SH-SY5Y (cell line): ENCODE results near the gene CNOT4.

Experiments used
- GATA2 ChIP-seq: IDR thresholded peaks from 2 replicates; pipeline ENCODE4 v1.6.1; 2011; ENCODE audit warnings: mild to moderate bottlenecking, low read depth, low read length
- GATA3 ChIP-seq: IDR thresholded peaks from 2 replicates; pipeline ENCODE4 v1.6.1; 2011; ENCODE audit warnings: low read depth, mild to moderate bottlenecking, low read length, moderate library complexity

CNOT4 gene

DNA sequence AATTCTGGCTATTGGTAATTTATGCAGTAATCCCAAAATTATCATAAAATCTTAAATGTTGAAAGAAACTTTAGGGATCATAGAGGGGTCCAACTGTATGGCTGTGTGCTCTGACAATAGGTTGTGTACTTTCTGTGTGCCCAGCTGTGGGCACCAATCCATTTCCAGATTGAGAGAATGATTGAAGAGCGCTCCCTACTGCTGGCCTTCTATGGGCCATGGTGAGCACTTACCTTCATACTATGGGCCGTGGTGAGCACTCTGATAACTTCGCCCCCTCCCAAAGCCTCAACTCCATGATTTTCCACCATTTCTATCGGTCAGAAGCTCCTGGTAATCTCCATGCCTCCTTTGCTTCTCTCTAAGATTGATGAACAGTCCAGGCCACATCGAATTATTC, 157.6 kb downstream of the CNOT4 start:
- TF ChIP-seq GATA3: no peak
- TF ChIP-seq GATA2: no peak

DNA sequence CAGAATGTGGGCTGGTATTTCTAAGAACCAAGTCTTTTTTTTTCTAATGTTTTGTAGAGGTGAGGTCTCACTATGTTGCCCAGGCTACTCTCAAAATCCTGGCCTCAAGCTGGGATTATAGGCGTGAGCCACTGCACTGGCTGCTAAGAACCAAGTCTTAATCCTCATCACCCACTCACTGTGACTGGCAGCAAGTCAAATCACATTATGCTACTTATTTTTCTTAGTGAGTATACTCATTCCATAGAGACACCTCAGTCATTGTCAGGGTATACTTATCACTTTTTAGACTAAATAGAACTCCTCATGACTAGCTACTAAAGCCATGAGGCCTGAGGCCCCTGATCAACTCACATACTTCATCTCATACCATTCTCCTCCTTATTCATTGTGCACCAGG, 160.2 kb downstream of the CNOT4 start:
- TF ChIP-seq GATA2 (no peak), GATA3 (no peak)

DNA sequence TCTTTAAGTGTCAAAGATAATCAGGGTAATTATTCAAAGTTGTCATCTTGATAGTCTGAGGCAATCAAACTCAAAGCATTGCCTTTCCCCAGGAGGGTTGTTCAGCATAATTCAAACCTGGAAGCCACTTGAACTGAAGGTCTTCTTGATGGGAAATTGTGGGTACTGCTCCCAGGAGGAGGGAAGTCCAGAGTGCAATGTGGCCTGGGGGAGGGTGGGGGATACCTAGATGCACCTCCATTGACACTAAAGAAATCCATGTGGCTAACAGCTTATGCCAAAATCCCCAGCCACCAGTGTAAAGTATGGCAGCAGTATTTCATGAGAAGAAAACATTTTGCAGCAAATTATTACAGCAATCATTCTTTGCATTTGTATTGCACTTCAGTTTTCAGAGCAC, 161.4 kb downstream of the CNOT4 start:
- TF ChIP-seq GATA2: no peak
- TF ChIP-seq GATA3: no peak

DNA sequence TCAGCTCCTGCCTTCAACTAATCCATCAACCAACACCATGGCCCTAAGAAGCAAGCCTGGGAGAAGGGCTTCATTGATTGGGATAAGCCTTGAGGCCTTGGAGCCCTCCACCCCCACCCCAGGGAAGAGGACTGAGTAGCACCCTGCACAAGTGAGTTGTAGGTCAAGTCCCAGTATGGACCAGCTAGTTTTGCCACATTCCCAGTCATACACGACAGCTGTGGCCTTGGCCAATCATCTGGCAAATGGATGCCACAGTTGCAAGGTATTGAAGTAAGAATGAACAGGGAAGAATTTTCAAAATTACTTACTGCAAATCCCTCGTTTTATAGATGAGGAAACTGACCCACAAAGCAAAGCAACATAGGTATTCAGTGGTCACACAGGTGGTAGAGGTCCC, 166.5 kb downstream of the CNOT4 start:
- no peak for TF ChIP-seq GATA3
- no peak for TF ChIP-seq GATA2

DNA sequence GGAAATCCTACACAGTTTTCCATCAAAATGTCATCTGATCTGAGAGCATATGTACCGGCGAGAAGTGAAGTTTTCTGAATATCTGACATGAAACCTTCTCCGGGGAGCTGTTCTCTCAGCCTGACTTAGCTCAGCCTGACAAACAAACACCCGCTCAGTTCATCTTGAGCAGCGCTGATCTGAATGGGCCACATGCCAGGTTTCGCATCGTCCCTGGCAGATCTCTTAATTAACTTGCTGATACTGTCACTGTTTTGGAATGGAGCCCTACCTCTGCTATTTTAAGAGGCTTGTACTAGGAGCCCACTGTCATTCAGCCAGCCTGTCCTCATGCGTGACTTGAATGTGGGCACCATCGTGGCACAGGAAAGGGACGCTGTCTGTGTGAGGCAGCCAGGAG, 167.0 kb downstream of the CNOT4 start:
- TF ChIP-seq GATA2 (peak; percentile 79), GATA3 (no peak)

DNA sequence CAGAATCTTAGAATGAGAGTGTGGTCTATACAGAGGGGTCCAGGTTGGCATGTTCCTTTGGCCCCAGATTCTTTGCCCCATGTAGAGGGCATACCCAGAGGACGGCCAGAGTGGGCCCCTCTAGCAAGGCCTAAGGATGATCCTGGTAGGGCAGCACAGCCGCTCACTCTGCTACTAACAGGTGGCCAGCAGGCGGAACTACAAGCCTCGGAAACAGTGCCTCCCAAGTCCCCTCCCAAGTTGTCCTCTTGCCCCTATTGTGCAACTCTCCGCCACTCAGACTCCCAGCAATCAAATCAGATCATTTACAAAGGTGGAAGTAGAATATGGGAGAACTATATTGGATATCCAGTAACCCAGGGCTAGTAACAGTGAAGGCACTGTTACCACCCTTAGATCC, 168.9 kb downstream of the CNOT4 start:
- TF ChIP-seq GATA2 (no peak), GATA3 (no peak)

DNA sequence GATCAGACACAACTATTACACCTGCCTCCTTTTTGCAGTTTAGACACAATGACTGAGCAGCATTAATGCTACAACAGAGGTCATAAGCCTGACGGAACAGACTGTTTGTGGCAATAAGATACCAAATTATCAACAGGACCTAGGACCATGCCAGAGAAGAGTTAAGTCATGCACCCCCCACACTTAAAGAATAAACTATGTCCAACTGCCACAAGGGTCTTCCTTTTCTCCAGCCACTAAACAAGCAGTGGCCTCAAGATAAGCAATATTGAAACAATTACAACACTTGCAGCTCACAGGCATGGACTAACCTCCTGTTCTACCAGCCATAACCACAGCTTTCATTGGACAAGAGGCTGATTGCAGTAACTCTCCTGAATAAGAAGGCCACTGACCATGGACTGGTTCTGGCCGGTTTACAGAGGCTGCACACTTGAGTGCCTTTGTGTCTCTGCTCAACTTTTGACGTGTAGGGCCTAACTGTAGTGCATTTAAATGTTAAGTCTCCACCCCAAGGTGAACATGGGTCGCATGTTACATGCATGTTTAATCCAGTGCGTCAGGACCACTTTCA, 171.8 kb downstream of the CNOT4 start:
- no peak for TF ChIP-seq GATA3
- no peak for TF ChIP-seq GATA2

DNA sequence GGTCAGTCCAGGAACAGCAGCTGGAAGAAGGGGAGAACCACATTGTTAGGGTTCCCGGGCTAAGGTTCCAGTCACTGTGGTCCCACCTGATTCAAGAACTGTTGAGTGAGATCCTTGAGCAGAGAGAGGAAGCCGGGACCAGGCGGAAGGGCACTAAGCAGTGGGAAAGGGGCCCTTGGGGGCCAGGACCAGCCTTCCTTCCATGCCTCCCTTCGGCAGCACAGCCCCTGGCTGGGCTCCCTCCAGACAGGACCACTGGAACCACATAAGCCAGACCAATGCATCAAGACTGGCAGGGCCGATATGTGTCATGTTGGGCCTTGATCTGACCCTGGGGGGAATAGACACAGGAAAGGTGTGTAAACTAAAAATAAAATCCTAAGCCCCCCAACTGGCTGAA, 172.4 kb downstream of the CNOT4 start:
- no peak for TF ChIP-seq GATA2
- no peak for TF ChIP-seq GATA3

DNA sequence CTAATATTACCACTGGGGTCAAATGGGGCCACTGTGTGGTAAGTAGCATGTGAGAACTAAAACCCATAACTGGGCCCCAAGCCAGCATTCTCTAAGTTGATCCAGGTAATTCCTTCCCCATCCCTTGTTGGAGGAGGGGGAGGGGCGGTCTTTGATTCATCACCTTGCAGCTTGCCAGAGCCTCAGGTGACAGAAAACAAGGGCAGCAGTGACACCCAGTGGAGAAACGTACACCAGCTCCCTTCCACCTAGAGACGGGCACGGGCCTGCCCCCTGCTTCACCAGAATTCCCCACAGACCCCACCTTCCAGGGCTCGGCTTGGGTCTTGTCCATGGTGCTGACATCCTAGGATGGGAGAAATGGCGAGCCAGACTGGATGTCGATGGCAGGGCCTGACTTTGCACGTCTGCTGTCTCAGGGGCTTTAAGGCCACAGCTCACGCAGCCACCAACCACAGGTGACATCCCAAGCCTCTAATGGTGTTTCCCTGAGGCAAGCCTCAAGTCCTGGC, 174.2 kb downstream of the CNOT4 start:
- TF ChIP-seq GATA2 (no peak), GATA3 (no peak)

DNA sequence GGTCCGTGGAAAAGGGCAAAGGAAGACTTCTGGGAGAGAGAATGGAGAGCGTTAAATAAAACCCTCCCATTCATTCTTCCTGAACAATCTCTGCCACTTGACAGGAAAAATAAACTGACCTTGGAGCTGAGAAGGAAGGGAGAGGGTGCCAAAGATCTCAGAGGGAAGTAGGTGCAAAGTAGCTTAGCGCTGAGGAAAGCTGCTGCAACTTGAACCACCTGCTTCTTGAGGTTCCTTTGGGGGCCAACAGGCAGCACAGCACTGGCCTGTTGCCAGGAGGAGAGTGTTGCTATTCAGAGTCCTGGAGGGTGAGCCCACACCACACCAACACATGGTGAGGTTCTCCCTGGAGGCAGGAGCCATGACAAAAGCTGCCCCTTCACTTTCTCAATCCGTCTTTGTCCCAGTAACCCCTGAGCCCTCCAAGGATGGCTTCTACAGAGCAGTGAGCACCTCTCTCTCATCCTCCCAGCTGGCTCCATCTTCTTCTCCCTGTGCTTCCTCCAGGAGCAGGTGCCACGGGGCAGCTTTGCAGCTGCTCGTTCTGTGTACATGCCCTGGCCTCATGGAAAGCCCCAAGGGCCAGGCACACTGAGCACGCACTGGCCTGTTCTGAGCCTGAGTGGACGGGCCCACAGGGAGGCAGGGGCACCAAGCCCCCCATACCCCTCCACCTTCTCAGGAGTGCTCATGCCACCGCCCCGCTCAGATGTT, 174.9 kb downstream of the CNOT4 start:
- TF ChIP-seq GATA2 (no peak), GATA3 (no peak)

DNA sequence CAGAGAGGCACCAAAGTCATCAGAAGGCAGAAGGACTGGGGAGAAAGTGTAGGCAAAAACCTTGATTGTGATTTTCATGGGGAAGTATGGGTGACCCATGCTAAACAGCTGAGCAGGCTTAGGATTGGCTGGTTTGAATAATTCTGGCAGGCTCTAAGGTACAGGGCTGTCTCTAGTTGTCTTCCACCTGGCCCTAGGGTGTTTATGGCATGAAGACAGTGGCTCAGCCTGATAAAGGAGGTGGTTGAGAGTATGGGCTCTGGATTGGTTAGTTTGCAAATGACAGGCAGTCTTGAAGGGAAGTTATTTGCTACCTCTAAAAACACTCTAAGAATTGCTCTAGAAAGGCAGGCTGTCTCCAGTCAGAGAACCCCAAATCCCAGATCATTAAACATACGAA, 176.0 kb downstream of the CNOT4 start:
- TF ChIP-seq GATA3: no peak
- TF ChIP-seq GATA2: no peak

DNA sequence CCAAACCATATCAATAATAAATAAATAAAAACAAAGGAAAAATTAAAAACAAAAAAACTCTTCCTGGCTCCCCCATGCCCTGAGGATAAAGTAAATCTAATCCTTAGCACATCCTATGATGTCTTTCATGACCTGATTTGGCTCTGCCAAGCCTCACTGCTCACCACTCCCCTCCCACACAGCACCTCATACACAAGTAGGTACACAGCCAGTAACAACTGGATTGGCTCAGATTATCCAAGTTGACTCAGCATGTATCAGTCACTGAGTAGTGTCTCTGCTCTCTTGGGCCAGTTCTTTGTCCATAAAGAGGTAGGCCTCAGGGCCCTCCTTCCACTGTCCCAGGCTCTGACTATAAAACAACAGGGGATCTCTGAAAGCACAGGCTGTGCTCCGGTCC, 176.7 kb downstream of the CNOT4 start:
- no peak for TF ChIP-seq GATA3
- no peak for TF ChIP-seq GATA2

DNA sequence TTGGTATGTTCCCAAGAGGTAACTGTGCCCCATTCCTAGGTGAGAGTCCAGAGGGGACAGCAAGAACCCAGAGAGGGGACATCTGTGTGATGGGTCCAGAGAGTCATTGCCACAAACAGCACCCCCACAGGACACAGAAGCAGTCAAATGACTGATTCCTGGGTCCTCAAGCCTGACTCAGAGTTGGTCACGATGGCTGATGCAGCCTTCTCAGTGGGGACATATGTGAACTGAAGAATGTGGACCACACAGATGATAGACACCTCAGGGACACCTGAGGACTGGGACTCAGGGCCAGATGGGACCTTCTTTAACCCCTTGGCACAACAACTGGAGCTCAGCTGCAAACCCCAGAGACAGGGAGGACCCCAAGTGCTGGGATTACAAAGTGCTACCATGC, 179.8 kb downstream of the CNOT4 start:
- TF ChIP-seq GATA3: no peak
- TF ChIP-seq GATA2: no peak

DNA sequence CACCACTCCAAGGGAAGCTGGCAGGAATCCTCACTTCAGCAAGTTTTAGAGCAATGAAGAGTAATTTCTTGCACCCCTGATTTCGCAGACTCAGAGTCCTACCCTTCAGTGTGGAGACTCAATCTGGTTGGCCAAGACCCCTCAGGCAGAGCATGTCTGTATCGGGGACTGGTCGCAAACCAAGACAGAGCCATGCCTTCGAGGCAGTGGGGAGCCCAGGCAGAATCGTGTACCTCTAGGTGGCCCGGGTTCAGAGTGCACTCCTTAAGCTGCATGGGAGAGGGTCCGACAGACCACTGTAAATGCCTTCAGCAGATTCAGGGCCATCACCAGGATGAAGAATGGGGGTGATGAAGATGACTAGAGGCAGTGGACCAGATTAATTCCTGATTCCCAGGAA, 181.4 kb downstream of the CNOT4 start:
- no peak for TF ChIP-seq GATA2
- no peak for TF ChIP-seq GATA3

DNA sequence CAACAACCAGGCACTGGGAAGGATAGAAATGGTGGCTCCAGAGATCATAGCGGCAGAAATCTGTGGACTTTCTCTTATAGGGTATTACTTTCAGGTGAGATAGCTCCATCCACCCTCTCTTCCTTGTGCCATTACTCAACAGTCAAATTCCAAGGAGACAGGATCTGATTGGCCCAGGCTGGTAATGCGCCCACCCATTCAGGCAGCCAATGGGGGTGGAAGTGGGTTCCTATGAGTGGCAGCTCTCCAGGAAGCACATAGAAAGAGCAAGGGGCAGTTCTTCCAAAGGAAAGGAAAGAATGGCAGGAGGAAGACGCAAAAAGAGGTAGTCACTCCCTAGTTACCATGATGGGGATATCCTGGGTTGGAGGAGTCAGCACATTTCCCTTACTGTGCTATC, 181.8 kb downstream of the CNOT4 start:
- TF ChIP-seq GATA2 (no peak), GATA3 (no peak)
